Measurements from ENCODE around the gene TLR6. TPM values are rescaled to one million over a fixed set of nuclear protein-coding genes. Genes with fewer than 3 reads are reported as not detected.

Gene TLR6
- total RNA-seq, 6 donors from 2014 or later, result 3.2 to 10.4 (median 5.8) TPM

DNA sequence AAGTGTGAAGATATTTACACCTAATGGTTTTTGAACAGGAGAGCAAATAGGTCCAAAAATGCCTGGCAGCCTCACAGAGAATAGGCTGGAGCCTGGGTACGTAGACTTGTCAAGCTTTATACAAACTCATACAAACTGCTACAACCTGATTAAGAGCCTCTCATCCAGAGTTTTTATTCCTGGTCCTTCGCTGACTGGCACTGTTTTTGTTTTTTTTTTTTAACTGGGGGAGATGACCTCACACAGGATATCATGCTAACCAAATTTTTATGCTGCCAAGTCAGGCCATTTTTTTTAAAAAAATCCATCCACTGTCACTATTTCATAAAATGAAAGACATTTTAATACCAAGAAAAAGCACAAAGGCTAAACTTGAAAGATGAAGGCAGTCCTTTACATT lies 12.9 kb upstream of the TLR6 start:
- H3K27ac ChIP-seq, result peak overlapping the region; percentile 92 to 97 (median 95)
- no peaks in the 10 kb centered on the region for H3K9me3 ChIP-seq
- TF ChIP-seq, protein P1, sequence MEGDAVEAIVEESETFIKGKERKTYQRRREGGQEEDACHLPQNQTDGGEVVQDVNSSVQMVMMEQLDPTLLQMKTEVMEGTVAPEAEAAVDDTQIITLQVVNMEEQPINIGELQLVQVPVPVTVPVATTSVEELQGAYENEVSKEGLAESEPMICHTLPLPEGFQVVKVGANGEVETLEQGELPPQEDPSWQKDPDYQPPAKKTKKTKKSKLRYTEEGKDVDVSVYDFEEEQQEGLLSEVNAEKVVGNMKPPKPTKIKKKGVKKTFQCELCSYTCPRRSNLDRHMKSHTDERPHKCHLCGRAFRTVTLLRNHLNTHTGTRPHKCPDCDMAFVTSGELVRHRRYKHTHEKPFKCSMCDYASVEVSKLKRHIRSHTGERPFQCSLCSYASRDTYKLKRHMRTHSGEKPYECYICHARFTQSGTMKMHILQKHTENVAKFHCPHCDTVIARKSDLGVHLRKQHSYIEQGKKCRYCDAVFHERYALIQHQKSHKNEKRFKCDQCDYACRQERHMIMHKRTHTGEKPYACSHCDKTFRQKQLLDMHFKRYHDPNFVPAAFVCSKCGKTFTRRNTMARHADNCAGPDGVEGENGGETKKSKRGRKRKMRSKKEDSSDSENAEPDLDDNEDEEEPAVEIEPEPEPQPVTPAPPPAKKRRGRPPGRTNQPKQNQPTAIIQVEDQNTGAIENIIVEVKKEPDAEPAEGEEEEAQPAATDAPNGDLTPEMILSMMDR (IDR thresholded peaks at IDR 0.05), result no peak
- TF ChIP-seq POLR2AphosphoS5 (IDR thresholded peaks at IDR 0.05), result no peak
- no peak for TF ChIP-seq EP300 (IDR thresholded peaks at IDR 0.05)
- no peak for TF ChIP-seq POLR2A (IDR thresholded peaks at IDR 0.05)
- no peak for DNase-seq
- WGBS, 2 donors, result 43 to 46% methylated on average over 2 of the region's 2 CpGs
- no peaks in the 10 kb centered on the region for H3K27me3 ChIP-seq
- H3K4me1 ChIP-seq, result peaks cover 30 to 49% (median 35%) of the 10 kb centered on the region in 4 donors
- H3K4me3 ChIP-seq, result peak overlapping the region in 2 of 4 donors; percentile 79 to 97
- peaks cover 0 to 16% (median 2%) of the 10 kb centered on the region in 4 donors for H3K36me3 ChIP-seq
- no peak for ATAC-seq (ENCODE audit: low FRiP score in 2 of 2)

DNA sequence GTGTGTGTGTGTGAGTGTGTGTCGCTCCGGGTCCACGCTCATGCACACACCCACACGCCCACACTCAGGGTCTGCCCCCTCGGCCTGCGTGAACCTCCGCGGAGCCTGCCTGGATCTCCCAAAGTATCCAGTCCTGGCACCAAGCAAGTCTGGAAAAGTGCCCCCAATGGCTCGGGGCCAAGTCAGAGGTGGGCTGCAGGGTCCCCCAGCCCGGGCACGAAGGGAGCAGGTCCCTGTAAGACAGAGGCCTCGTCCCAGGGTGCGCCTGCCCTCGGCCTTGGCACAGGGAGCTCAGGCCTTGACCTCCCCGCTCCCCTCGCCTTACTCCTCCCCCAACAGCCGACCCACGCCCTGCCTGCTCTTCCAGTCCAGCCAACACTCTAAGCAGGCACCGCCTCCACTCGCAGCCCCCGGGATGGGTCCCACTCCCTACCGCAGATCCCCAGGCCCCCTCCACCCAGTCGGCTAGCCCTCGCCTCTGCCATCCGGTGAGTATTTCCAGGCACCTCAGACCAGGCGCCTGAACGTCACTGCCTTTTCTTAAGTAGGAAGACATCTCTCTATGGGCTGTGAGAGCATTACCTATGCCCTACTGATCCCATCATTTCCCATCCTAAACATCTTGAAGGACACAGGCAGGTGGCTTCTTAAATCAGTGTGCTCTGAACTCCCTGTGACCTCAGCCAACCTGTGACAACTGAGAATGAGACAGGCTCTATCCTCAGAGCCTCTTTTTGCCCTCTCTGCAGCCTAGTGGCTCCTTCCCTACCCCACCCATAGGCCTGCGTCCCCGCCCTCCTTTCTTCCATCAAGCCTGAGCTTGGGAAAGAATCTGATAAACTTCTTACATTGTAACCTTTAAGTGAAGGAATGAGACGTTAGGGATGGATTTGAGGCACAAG lies 11.7 kb upstream of the TLR6 start:
- H3K4me1 ChIP-seq, result peaks cover 23 to 38% (median 28%) of the 10 kb centered on the region in 4 donors
- peak; percentile 67 to 77 for ATAC-seq (ENCODE audit: low FRiP score in 2 of 2)
- peak overlapping the region; percentile 69 to 97 (median 74) for H3K4me3 ChIP-seq
- peaks cover 0 to 16% (median 2%) of the 10 kb centered on the region in 4 donors for H3K36me3 ChIP-seq
- H3K27me3 ChIP-seq, result no peaks in the 10 kb centered on the region
- H3K9me3 ChIP-seq, result no peaks in the 10 kb centered on the region
- peak overlapping the region; percentile 92 to 97 (median 95) for H3K27ac ChIP-seq
- DNase-seq, result peak in 1 of 2 donors; percentile 54
- 28 to 41% methylated on average over 18 to 22 of the region's 30 CpGs for WGBS, 2 donors
- TF ChIP-seq POLR2AphosphoS5 (IDR thresholded peaks at IDR 0.05) (no peak), EP300 (IDR thresholded peaks at IDR 0.05) (no peak), POLR2A (IDR thresholded peaks at IDR 0.05) (no peak)
- TF ChIP-seq, protein P1 (IDR thresholded peaks at IDR 0.05), result no peak

DNA sequence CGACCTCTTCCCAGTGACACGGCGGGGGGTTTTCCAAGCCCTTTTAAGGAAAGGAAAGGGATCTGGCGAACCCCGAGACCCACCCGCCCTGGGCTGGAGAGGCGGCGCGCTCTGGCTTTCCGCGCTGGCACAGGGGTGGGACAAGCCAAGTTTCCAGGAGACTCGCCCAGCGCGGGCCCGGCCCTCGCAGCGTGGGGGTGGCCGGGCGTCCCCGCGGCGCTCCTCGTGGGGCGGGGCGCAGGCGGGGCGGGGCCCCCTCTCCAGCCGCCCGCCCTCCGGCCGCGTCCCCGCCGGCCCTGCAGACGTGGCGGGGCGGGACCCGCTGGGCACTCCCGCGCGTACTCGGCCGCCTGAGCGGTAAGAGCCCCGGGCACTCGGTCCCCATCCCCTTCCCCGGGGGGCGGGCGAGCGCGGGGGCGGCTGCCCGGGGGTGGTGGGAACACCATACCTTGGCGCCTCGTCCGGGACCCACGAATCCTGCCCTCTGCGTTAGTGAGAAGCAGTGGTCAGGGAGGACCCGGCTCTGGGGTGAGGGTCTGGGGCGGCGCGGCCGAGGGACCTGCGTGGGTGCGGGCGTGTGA lies 11.0 kb upstream of the TLR6 start, which contains the start of gene FAM114A1:
TSS of gene FAM114A1 (plus strand) at position 329 of the 581 bp plus-strand sequence. CDS start 10,273 bp downstream, outside the sequence.
- Histone ChIP-seq H3K4me1 (peaks cover 20 to 30% (median 22%) of the 10 kb centered on the region in 4 donors), H3K36me3 (peaks cover 0 to 16% (median 2%) of the 10 kb centered on the region in 4 donors), H3K9me3 (no peaks in the 10 kb centered on the region), H3K27ac (peak within 1 kb of the TSS; percentile 92 to 97 (median 95)), H3K4me3 (peak within 1 kb of the TSS; percentile 69 to 97 (median 74)), H3K27me3 (no peaks in the 10 kb centered on the region)
- 0 to 2% methylated on average over 1 to 23 of the region's 66 CpGs for WGBS, 2 donors
- ATAC-seq (ENCODE audit: low FRiP score in 2 of 2), result peak; percentile 95 to 98
- DNase-seq, result peak; percentile 87 to 96
- peak; percentile 57 to 73 for TF ChIP-seq POLR2AphosphoS5 (IDR thresholded peaks at IDR 0.05)
- TF ChIP-seq, protein P1 (IDR thresholded peaks at IDR 0.05), result no peak
- peak in 3 of 4 donors; percentile 35 to 55 (median 38) for TF ChIP-seq POLR2A (IDR thresholded peaks at IDR 0.05)

DNA sequence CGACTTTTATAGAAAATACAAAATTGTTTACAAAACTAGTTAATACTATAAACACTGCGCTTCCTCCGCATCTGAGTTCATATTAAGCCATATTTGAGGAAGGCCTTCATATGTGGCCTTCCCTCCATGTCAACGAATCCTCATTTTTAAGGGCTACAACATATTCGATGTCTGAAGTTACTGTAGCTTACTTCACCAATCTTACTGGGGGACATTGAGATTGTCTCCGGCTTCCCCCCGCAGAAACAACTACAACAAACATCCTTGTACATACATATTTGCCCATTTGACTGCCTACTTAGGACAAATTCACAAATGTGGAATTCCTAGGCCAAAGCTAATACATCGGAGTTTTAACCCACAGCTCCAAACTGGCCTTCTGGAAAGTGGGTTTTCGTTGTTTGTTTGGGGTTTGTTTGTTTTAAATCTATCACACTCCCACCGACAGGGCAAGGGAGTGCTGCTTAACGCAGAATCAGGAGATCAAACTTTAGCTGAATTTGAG lies 10.4 kb upstream of the TLR6 start:
- Histone ChIP-seq H3K36me3 (peaks cover 0 to 16% (median 2%) of the 10 kb centered on the region in 4 donors), H3K4me1 (peaks cover 19 to 29% (median 21%) of the 10 kb centered on the region in 4 donors), H3K27me3 (no peaks in the 10 kb centered on the region), H3K27ac (peak overlapping the region; percentile 92 to 97 (median 95)), H3K9me3 (no peaks in the 10 kb centered on the region), H3K4me3 (peak overlapping the region in 3 of 4 donors; percentile 69 to 97 (median 79))
- DNase-seq (no peak), ATAC-seq (ENCODE audit: low FRiP score in 2 of 2) (no peak)
- no peak for TF ChIP-seq POLR2A (IDR thresholded peaks at IDR 0.05)
- no peak for TF ChIP-seq POLR2AphosphoS5 (IDR thresholded peaks at IDR 0.05)
- TF ChIP-seq, protein P1 (IDR thresholded peaks at IDR 0.05), result no peak
- TF ChIP-seq EP300 (IDR thresholded peaks at IDR 0.05), result no peak
- WGBS, 2 donors, result 32 to 35% methylated on average over 11 of the region's 11 CpGs
